ENCODE results near the gene RC3H1.
A peak's percentile ranks its signal among the peaks of the same experiment; 100 is the strongest.

Gene RC3H1

DNA sequence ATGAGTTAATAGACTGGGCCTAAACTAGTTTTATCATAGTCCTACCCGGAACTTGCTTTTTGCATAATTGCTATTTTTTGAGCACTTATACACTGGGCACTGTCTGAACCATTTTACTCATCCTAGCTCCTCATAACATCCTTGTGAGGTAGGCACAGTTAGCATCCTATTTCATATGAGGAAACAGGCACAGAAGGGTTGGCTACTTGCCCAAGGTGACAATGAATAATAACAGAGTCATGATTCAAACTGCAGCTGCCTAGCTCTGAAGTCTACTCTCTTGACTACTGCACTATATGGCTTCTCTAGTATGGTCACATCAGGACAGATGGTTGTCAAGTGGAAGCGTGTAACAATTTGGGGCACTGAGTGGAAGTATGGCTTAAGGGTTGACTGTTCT, 18.2 kb upstream of the RC3H1 start:
- peak; percentile 86 for DNase-seq (ENCODE audit: low read depth)
- TF ChIP-seq, protein P1, sequence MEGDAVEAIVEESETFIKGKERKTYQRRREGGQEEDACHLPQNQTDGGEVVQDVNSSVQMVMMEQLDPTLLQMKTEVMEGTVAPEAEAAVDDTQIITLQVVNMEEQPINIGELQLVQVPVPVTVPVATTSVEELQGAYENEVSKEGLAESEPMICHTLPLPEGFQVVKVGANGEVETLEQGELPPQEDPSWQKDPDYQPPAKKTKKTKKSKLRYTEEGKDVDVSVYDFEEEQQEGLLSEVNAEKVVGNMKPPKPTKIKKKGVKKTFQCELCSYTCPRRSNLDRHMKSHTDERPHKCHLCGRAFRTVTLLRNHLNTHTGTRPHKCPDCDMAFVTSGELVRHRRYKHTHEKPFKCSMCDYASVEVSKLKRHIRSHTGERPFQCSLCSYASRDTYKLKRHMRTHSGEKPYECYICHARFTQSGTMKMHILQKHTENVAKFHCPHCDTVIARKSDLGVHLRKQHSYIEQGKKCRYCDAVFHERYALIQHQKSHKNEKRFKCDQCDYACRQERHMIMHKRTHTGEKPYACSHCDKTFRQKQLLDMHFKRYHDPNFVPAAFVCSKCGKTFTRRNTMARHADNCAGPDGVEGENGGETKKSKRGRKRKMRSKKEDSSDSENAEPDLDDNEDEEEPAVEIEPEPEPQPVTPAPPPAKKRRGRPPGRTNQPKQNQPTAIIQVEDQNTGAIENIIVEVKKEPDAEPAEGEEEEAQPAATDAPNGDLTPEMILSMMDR (conservative IDR thresholded peaks at IDR 0.05; ENCODE audit: low read depth, low read length), result no peak
- H3K4me3 ChIP-seq (ENCODE audit: low read depth, low read length), result no peak overlapping the region

DNA sequence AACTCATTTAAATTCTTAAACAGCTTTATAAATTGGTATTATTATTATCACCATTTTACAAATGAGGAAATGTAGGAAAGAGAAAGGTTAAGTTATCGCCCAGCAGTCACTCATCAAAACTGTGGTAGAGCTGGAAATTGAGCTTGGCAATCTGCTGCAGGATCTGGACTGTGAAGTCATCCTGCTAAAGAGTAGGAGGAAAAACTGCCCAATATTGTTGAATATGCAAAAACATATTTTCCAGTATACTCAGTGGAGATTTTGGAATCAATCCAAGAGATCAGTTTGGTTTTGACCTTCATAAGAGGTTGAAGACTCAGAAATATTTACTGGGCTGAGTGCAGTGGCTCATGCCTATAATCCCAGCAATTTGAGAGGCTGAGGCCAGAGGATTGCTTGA, 16.9 kb upstream of the RC3H1 start:
- no peak overlapping the region for H3K4me3 ChIP-seq (ENCODE audit: low read depth, low read length)
- peak; percentile 64 for DNase-seq (ENCODE audit: low read depth)
- TF ChIP-seq, protein P1 (conservative IDR thresholded peaks at IDR 0.05; ENCODE audit: low read depth, low read length), result no peak

DNA sequence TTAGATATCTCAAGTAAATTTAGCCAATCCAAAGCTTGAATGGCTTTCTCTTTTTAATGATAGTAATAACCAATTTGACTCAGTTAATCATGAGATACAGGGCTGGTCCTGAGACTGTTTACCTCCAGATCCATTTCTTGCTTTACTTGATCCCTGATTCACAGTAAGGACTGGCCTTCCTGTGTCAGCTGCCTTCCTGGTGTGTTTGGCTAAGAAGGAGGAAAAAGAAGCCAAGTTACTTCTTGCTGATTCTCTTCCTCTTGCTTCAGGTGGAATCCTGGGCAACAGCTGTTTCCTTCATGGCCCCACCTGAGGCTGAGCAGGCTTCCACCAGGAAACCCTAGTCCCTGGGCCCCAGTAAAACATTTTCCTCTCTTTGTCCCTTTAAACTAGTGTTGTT, 14.6 kb upstream of the RC3H1 start:
- no peak for DNase-seq (ENCODE audit: low read depth)
- TF ChIP-seq, protein P1 (conservative IDR thresholded peaks at IDR 0.05; ENCODE audit: low read depth, low read length), result no peak
- no peak overlapping the region for H3K4me3 ChIP-seq (ENCODE audit: low read depth, low read length)

DNA sequence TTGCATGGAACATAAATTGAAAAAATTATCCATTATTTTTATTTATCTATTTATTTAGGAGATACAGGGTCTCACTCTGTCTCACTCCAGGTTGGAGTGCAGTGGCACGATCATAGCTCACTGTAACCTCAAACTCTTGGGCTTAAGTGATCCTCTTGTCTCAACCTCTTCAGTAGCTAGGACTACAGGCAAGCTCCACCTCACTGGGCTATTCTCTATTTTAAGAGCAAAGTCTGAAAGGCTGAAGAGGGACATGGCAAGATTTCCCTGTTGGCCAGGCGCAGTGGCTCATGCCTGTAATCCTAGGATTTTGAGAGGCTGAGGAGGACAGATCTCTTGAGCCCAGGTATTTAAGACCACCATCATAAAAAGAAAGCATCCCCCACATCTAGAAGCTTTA, 14.0 kb upstream of the RC3H1 start:
- TF ChIP-seq, protein P1 (conservative IDR thresholded peaks at IDR 0.05; ENCODE audit: low read depth, low read length), result no peak
- DNase-seq (ENCODE audit: low read depth), result no peak
- H3K4me3 ChIP-seq (ENCODE audit: low read depth, low read length), result no peak overlapping the region

DNA sequence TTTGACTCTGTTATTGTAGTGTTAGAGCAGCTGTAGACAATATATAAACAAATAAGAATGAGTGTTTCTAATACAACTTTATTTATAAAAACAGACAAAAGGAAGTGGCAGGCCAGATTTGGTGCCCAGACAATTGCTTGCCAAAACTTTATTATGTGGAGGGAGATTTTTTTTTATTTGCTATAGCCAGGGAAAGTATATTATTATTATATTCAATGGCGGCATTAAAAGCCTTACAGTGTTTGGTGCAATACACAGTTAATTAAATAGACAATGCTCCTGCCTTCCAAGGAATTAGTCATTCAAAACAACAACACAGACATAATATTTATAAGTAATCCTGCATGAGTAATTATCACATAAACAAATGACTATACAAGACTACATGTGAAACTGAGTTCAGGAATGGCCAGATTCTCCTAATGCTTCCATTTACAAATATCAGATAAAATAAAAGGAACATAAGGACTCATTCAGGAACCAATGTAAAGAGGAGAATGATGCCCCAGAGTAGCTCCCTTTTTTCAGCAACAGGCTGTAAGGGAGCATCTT, 10.6 kb upstream of the RC3H1 start:
- H3K4me3 ChIP-seq (ENCODE audit: low read depth, low read length), result no peak overlapping the region
- TF ChIP-seq, protein P1 (conservative IDR thresholded peaks at IDR 0.05; ENCODE audit: low read depth, low read length), result no peak
- no peak for DNase-seq (ENCODE audit: low read depth)

DNA sequence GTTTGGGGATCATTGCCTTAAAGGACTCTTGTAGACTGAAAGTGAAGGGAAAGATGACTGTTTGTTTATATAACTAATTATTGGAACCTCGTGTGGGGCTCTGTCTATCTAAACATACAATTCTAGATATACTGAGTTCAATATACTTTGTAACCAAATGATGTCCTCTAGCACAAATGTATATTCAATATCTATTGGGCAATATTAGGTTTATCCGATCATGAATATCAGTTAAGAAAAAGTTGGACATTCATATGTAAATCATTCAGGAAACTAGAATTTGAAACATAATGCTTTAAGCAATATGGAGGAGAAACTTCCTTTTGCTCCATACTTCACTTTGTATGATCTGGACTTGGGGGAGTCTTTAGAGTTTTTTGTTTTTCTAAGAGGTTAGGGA, 8.9 kb upstream of the RC3H1 start:
- DNase-seq (ENCODE audit: low read depth), result no peak
- no peak overlapping the region for H3K4me3 ChIP-seq (ENCODE audit: low read depth, low read length)
- TF ChIP-seq, protein P1 (conservative IDR thresholded peaks at IDR 0.05; ENCODE audit: low read depth, low read length), result no peak

DNA sequence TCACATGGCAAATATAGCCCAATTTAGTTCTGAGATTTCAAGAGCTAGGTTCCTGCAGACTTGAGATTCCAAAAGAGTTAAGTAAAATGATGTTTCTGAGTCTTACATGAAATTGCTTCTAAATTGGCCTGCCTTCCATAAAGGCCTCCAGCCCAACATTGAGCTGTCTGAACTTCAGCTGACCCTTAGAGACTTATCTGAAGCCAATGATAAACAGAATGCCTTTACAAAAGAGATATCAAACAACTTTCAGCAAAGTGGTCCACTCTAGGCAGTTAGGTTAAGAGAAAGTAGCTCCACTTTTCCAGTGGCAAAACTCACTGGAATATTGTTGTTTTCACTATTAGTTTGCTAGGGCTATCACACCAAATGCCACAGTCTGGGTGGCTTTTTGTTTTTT, 6.3 kb upstream of the RC3H1 start:
- no peak overlapping the region for H3K4me3 ChIP-seq (ENCODE audit: low read depth, low read length)
- DNase-seq (ENCODE audit: low read depth), result no peak
- TF ChIP-seq, protein P1 (conservative IDR thresholded peaks at IDR 0.05; ENCODE audit: low read depth, low read length), result no peak
